ENCODE measurements around the gene PDIA4.
"Not testable (repeated sequence)": the region's sequence is repeated elsewhere in the genome, so short reads cannot be mapped to it uniquely, and the experiment has no call there.

PDIA4 gene

GRCh38 chr7:149031353-149031910, 3.1 kb upstream of the PDIA4 start:
- DNase-seq (ENCODE audit: low spot score), result no peak

GRCh38 chr7:149030439-149030838, 2.1 kb upstream of the PDIA4 start:
- DNase-seq (ENCODE audit: low spot score), result not testable (repeated sequence)

DNA sequence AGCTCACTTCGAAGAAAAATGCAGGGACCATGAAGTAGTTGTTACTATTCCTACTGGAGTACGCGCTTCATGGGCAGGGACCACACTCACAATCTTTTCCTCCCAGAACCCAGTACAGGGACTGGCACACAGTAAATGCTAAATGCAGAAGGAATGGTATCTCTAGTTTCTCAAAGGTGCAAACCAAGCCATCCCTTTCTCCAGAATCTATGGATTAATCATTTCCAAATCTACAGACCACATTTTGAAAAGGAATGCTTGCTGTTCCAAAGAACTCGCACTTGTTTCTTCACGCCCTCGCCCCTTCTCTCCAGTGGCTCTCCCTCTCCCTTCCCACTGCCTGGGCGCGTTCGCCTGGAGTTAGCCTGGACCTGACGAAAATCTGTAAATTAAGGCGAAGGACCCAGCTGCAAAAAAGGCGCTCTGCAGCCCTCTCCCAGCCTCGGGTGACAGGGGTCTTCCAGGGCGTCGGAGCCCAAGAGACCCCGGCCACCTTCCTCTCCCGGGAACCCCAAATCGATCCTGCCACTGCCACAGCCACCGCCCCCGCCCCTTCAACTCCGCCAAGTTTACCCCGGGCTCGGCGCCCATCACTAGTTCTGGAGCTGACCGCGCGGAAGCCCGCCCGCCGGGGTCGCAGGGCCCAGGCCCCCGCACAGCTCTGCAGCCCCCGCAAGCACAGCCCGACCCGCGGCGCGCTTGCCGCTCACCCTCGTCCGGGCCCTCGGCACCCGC, 527 bp downstream of the PDIA4 start:
- peak; percentile 30 for DNase-seq (ENCODE audit: low spot score)

GRCh38 chr7:149027055-149027454, 1.2 kb downstream of the PDIA4 start:
- DNase-seq (ENCODE audit: low spot score), result no peak

DNA sequence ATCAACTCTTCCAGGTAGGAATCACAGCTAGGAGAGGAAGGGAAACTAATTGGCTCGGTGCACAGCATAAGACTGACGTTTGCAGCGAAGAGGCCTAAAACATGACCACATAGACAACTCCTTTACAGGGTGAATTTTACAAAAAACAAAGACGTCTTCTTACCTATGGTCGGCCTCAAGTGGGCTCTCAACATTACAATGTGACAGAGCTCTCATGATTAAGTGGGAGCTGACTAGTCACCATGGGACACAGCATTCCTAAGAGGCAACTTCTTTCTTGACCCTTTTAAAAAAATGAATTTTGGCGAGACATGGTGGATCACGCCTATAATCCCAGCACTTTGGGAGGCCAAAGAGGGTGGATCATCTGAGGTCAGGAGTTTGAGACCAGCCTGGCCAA, 4.6 kb downstream of the PDIA4 start:
- DNase-seq (ENCODE audit: low spot score), result no peak

- DNase-seq (ENCODE audit: low spot score), result no peak
These were observed 5.4 kb downstream of the PDIA4 start for GRCh38 chr7:149022756-149023360.

GRCh38 chr7:149021725-149022062, 6.6 kb downstream of the PDIA4 start:
- DNase-seq (ENCODE audit: low spot score), result no peak

DNA sequence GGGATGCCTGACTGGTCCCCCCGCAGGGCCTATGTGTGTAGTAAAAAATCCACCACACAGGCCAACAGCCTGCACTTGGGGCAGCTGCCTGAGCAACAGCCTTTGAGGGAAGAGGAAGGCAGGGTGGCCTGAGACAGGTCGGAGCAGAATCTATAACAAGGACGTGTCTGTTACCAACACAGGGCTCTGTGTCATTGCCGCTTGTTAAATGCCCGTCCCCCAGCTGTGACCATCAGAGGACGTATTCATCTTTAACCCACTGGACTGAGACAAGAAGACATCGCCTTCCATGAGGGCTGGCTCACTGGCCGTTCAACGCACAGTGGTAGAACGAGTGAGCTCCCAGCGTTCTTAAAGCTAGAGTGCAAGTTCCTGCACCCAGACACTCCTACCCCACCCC, 7.8 kb downstream of the PDIA4 start:
- no peak for DNase-seq (ENCODE audit: low spot score)

GRCh38 chr7:149016876-149017275, 11.4 kb downstream of the PDIA4 start:
- DNase-seq (ENCODE audit: low spot score), result no peak

GRCh38 chr7:149014309-149014708, 14.0 kb downstream of the PDIA4 start:
- DNase-seq (ENCODE audit: low spot score), result no peak

DNA sequence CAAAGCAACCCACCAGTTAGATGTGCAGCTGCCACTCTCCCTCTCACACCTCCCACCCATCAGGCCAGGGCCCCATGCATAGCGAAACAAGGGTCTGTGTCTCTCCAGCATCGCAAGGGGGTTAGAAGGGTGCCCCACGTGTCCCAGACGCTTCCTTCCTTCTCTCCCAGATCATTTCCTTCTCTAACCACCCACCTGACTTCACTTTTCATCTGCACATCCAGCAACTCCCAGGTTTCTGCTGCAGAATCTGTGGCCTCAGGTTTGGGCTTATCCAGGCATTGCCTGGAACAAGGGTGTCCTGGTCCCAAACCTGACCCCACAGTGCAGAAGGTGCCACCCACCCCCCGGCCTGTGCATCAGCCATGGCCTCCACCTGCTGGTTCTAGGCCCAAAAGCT, 14.4 kb downstream of the PDIA4 start:
- no peak for DNase-seq (ENCODE audit: low spot score)

DNA sequence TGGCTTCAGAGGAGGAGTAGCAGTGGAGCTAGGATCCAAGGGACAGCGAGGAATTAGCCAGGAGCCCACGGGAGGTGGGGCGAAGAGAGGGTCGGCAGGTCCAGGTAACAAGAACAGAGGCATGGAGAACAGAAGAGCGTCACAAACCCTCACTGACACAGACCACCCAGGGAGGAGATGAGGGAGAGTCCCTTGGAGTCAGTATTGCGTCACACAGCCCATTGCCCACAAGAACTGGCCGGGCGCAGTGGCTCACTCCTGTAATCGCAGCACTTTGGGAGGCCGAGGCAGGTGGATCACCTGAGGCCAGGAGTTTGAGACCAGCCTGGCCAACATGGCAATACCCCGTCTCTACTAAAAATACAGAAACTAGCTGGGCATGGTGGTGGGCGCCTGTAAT, 15.6 kb downstream of the PDIA4 start:
- DNase-seq (ENCODE audit: low spot score), result not testable (repeated sequence)

DNA sequence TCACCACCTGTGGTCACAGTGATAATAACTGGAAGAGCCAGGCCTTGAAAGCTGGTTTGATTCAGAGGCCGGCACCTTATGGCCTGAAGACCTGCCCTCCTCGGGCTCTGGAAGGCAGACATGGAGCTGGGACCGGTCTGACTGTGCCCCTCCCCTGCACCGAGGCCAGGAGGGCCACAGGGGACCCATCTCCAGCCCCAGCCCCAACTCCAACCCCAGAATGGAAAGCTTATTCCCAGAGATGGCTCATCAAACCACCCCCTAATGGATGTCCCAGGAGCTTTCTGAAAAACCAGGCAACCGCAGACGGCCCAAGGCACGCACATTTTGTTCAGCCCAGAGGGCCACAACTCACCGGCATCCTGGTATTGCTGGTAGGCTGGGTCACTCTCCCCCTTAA, 16.8 kb downstream of the PDIA4 start:
- DNase-seq (ENCODE audit: low spot score), result no peak

DNA sequence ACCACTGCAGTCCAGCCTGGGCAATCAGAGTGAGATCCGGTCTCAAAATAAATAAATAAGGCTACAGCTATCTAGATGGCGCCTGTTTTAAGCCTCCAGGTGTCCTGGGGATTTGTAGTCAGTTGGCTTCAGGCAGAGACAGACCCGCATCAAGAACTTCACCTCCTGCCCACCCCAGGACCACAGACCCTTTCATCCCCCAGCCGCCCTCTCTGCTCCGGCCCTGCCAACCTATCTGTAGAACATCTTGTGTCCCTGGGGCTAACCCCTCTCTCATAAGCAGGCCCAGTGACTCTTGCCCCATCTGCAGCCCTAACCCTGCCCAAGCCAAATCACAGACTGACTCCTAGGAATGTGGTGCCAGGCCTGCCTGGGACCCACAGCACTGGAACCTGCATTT, 17.9 kb downstream of the PDIA4 start:
- no peak for DNase-seq (ENCODE audit: low spot score)

GRCh38 chr7:149009527-149009926, 18.8 kb downstream of the PDIA4 start:
- DNase-seq (ENCODE audit: low spot score), result no peak

DNA sequence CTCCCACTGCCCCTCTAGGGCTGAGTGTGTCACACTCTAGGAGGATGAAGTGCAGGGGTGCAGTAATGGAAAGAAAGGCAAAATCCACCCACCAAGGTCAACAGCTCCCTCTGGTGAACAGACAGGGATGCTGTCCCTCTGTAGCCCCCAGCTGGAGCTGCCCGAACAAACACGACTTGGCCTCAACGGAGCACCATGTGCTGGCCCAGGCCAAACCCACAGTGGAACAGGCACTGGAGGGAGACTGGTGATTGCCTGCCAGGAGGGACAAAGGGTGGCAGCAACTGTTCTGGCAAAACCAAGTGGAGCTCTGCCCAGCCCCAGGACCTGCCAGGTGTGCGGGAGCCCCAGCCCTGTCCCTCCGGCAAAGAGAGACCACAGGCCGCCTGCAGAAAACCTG, 20.7 kb downstream of the PDIA4 start:
- no peak for DNase-seq (ENCODE audit: low spot score)

DNA sequence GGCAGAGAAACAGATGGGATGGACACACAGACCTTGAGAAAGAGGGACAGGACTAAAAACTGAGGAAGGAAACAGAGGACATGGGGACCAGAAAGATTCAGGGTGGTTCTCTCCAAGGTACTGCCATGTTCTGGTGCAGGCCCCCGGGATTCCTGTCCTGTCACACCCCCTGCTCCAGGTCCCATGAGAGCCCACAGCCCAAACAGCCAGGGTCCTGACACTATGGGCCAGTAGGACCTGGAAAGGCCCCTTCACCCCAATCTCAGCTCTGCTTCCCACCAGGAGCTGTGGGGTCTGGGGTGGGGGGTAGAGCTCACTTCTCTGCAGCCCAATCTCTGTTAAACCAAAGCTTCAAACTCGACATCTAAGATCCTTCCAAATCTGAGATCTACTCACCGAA, 21.2 kb downstream of the PDIA4 start:
- no peak for DNase-seq (ENCODE audit: low spot score)

DNA sequence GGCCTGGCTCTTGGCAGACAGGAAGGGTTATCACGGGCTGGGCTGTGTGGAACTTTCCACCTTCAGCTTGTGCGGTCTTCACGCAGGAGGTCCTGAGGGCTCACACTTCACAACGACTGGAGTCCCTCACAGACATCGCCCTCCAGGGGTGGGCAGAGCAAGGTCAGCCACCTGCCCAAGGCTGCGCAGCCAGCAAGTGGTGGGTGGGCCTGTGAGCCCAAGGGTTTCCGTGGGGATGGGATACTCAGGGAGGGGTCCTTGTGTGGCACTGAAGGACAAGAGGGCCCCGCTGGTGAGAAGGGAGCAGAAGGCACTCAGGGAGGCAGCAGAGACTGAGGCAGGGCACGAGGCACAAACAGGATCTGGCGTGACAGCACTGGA, 22.0 kb downstream of the PDIA4 start:
- no peak for DNase-seq (ENCODE audit: low spot score)

GRCh38 chr7:149005427-149006344, 22.6 kb downstream of the PDIA4 start:
- peak; percentile 82 for DNase-seq (ENCODE audit: low spot score)

DNA sequence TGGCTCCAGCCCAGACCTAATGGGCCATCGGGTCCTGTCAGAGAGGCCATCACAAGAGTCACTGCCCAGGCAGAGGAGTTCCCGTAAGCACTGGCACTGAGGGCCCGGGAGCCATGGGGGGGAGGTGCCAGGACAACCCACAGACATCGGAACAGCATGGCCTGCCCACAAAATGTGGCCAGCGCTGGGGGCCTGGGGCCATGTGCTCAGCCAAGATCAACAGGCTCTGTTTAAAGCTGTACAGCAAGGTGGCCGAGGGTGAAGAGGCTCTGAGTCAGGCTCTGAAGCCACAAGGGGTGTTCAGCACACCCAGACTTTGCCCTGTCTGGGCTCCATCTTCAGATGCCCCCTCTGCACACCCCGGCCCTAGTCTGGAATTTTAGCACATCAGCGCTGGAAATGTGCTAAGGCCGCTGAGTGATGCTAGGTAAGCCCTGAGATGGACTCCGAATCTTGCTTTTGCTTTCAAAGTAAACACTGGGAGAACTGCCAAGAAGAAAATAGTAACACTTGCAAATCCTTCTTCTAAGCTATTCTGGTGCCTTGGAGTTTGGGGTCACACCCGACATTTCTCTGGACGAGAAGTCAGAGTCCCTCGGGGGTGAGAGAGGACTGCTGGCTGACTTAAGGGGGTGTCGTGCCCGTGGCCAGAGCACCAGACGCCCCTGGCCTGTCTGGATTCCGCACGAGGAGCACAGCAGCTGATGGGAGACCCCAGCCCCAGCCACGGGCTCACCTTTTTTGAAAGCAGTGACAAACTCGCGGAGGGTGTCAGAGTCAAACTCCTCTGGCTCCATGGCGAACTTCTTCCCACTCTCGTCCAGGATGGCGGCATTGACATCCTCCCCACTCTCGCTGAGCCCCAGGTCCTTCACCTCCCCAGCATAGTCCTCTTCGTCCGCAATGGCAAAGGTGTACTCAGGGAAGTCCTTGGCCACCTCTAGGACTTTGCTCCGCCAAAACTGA, 23.6 kb downstream of the PDIA4 start:
- DNase-seq (ENCODE audit: low spot score), result no peak

DNA sequence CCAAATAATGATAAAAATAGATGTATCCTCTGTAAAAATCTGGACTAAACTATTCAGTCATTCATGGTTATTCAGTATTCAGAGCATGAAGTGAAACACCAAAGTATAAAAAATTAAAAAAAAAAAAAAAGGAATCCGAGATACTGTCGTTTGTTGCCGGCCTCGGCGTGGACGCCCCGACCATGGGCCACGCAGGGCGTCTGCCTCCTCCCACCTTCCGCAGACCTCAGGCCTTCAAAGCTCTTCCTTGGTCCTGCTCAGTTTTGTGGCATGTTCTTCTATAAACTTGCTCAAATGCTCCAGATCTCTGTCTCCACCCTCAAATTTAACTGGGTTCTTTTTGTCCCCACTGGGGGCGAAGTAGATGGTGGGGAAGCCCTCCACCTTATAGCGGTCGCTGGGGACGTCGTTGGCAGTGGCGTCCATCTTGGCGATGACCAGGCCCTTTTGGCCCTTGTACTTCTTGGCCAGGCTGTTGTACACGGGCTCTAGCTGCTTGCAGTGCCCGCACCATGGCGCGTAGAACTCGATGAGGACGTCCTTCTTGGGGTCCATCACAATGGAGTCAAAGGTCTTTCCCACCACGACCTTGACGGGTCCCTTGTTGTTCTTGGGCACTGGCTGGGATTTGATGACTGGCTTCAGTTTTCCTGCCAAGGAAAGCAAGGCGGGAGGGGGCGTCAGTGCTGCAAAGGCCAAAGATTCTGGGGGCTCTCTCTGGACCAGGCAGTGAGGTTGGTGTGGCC, 24.6 kb downstream of the PDIA4 start:
- DNase-seq (ENCODE audit: low spot score), result no peak
